K562 (cell line): Measurements from ENCODE around the gene DEDD.

Experiments used
- CHD2 ChIP-seq: IDR thresholded peaks from 2 replicates; pipeline ENCODE4 v1.6.1; 2011; ENCODE audit warnings: low read depth, low read length
- CREB1 ChIP-seq, 2 experiments: sonication (generic) in 1 of 2; formaldehyde crosslinking in 1 of 2; IDR thresholded peaks; 2 replicates each; pipeline versions ENCODE4 v1.6.1 to v1.8.0; 2012 to 2022; ENCODE audit warnings: inconsistent platforms in 1 of 2, mild to moderate bottlenecking in 1 of 2, missing genetic modification reagents in 1 of 2, moderate library complexity in 1 of 2
- DNMT1 ChIP-seq: fragments of 450-650 bp; IDR thresholded peaks from 2 replicates; pipeline ENCODE4 v1.6.1; 2016; ENCODE audit warnings: antibody characterized with exemption, mild to moderate bottlenecking
- FOXJ3 ChIP-seq: sonication (generic); formaldehyde crosslinking; IDR thresholded peaks from 2 replicates; pipeline ENCODE4 v1.4.0; 2020; ENCODE audit warnings: mild to moderate bottlenecking, missing genetic modification reagents
- MXI1 ChIP-seq: IDR thresholded peaks from 2 replicates; pipeline ENCODE4 v1.6.1; 2011; ENCODE audit warnings: low read depth, mild to moderate bottlenecking, improper control_type of control experiment, low read length
- POLR2A ChIP-seq: fragments of 450-650 bp; conservative IDR thresholded peaks from 2 replicates; pipeline ENCODE4 v1.6.1; 2016
- POLR2G ChIP-seq: fragments of 200-400 bp; formaldehyde crosslinking; IDR thresholded peaks from 2 replicates; pipeline ENCODE4 v1.6.1; 2017; ENCODE audit warnings: low read depth, mild to moderate bottlenecking, antibody characterized with exemption, low read length, moderate library complexity
- SIN3A ChIP-seq, 2 experiments: fragments of 150-350 bp in 1 of 2; IDR thresholded peaks; 2 replicates each; pipeline ENCODE4 v1.6.1; 2011 to 2016; ENCODE audit warnings: borderline replicate concordance in 2 of 2, low read depth in 2 of 2, low read length in 2 of 2, mild to moderate bottlenecking in 2 of 2, moderate library complexity in 2 of 2; ENCODE audit not compliant: control insufficient read depth in 1 of 2
- SMARCC2 ChIP-seq: fragments of 450-650 bp; IDR thresholded peaks from 2 replicates; pipeline ENCODE4 v1.6.1; 2017; ENCODE audit warnings: antibody characterized with exemption, moderate library complexity, mild to moderate bottlenecking, low read depth
- ZFX ChIP-seq: sonication (generic); formaldehyde crosslinking; IDR thresholded peaks from 2 replicates; pipeline ENCODE4 v1.8.0; 2022; ENCODE audit warnings: mild to moderate bottlenecking, missing genetic modification reagents, moderate library complexity
- TF ChIP-seq, protein P1 (sequence below): sonication (generic); formaldehyde crosslinking; IDR thresholded peaks from 2 replicates; pipeline ENCODE4 v1.9.0; 2022; ENCODE audit warnings: mild to moderate bottlenecking, missing genetic modification reagents
- TF ChIP-seq, protein P2 (sequence below), 3 experiments: IDR thresholded peaks in 2 of 3; conservative IDR thresholded peaks in 1 of 3; 2 replicates each; pipeline ENCODE4 v1.5.1; 2011 to 2012; ENCODE audit warnings: low read length in 3 of 3, mild to moderate bottlenecking in 3 of 3, control low read depth in 2 of 3, improper control_type of control experiment in 1 of 3, inconsistent platforms in 1 of 3, low read depth in 1 of 3, mixed read lengths in 1 of 3, moderate library complexity in 1 of 3; ENCODE audit not compliant: insufficient read depth in 2 of 3

DNA sequence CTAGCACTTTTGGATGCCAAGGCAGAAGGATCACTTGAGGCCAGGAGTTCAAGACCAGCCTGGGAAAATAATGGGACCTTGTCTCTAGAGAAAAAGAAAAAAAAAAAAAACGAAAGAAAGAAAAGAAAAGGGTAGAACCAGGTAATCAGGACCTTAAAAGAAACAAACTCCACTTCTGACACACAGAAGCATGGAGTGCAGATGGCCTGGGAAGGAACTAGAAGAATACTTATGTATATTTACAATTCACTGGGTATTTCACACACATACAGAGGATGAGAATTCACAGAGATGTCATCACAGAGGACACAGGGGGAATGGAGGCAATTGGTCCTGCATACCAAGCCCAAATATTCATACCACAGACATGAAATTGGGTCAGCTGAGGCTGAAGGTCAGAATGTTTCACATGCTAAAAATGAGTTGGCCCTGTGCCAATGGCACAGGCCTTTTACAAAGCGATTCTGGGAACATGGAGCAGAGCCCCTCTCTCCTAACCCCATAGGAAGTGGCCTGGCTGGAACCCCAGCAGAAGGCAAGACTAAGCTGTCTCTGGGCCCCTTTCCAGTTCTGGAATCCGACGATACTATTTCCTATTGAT lies 40.4 kb upstream of the DEDD start:
- TF ChIP-seq, protein P1, sequence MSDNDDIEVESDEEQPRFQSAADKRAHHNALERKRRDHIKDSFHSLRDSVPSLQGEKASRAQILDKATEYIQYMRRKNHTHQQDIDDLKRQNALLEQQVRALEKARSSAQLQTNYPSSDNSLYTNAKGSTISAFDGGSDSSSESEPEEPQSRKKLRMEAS (CRISPR knock-in tag), result no peak
- TF ChIP-seq, protein P2, sequence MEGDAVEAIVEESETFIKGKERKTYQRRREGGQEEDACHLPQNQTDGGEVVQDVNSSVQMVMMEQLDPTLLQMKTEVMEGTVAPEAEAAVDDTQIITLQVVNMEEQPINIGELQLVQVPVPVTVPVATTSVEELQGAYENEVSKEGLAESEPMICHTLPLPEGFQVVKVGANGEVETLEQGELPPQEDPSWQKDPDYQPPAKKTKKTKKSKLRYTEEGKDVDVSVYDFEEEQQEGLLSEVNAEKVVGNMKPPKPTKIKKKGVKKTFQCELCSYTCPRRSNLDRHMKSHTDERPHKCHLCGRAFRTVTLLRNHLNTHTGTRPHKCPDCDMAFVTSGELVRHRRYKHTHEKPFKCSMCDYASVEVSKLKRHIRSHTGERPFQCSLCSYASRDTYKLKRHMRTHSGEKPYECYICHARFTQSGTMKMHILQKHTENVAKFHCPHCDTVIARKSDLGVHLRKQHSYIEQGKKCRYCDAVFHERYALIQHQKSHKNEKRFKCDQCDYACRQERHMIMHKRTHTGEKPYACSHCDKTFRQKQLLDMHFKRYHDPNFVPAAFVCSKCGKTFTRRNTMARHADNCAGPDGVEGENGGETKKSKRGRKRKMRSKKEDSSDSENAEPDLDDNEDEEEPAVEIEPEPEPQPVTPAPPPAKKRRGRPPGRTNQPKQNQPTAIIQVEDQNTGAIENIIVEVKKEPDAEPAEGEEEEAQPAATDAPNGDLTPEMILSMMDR (IDR thresholded peaks at IDR 0.05 in 2 of 3, conservative IDR thresholded peaks at IDR 0.05 in 1 of 3; ENCODE audit: insufficient read depth in 2 of 3, low read depth in 1 of 3, low read length in 3 of 3), result no peak
- TF ChIP-seq CREB1 (IDR thresholded peaks at IDR 0.05) (no peak), CREB1 (CRISPR knock-in tag; IDR thresholded peaks at IDR 0.05) (no peak), SIN3A (IDR thresholded peaks at IDR 0.05; ENCODE audit: borderline replicate concordance in 2 of 2, control insufficient read depth in 1 of 2, low read depth in 2 of 2, low read length in 2 of 2) (no peak), FOXJ3 (no peak), POLR2G (no peak), ZFX (CRISPR knock-in tag) (no peak), DNMT1 (no peak), POLR2A (no peak), MXI1 (no peak), SMARCC2 (no peak), CHD2 (no peak)
